ENCODE measurements around the gene PHF5A.

Gene PHF5A

DNA sequence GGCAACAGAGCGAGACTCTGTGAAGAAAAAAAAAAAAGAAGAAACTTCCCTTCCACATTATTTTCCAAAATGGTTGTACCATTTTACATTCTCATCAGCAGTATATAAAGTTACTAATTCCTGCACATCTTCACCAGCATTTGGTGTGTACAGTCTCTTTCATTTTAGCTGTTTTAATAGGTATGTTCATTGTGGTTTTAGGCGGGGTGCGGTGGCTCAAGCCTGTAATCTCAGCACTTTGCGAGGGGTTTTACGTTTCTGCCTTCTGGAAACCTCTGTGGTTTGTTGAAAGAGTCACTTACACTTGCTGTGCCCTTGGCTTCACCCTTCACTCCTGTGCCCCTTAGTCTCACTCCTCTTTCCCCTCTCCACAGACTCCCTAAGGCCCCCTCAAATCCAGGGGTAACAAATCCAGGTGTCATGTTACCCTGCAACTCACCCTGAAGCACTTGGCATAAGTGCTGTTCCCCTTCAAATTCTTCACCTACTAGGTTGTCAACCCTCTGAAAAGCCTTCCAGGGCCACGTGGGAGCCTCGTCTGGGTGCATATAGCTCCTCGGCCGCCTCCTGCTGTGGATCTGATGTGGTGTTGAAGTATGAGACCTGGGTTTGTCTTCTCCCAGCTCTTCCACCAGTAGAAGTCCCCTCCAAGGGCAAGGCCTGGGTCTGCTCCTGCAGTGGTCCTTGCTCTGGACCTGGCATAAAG is 42.7 kb downstream of the PHF5A start:
- H3K4me3 ChIP-seq (ENCODE audit: low read length), result no peak overlapping the region
- DNase-seq (ENCODE audit: low read depth), result no peak
- TF ChIP-seq, protein P1, sequence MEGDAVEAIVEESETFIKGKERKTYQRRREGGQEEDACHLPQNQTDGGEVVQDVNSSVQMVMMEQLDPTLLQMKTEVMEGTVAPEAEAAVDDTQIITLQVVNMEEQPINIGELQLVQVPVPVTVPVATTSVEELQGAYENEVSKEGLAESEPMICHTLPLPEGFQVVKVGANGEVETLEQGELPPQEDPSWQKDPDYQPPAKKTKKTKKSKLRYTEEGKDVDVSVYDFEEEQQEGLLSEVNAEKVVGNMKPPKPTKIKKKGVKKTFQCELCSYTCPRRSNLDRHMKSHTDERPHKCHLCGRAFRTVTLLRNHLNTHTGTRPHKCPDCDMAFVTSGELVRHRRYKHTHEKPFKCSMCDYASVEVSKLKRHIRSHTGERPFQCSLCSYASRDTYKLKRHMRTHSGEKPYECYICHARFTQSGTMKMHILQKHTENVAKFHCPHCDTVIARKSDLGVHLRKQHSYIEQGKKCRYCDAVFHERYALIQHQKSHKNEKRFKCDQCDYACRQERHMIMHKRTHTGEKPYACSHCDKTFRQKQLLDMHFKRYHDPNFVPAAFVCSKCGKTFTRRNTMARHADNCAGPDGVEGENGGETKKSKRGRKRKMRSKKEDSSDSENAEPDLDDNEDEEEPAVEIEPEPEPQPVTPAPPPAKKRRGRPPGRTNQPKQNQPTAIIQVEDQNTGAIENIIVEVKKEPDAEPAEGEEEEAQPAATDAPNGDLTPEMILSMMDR (conservative IDR thresholded peaks at IDR 0.05; ENCODE audit: low read depth, low read length), result no peak

DNA sequence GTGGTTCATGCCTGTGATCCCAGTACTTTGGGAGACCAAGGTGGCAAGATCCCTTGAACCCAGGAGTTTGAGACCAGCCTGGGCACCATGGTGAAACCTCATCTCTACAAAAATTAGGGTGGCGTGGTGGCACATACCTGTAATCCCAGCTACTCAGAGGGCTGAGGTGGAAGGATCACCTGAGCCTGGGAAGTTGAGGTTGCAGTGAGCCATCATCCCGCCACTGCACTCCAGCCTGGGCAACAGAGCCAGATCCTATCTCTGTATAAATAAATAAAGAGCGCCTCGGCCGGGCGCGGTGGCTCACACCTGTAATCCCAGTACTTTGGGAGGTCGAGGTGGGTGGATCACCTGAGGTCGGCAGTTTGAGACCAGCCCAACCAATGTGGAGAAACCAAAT is 49.8 kb downstream of the PHF5A start:
- H3K4me3 ChIP-seq (ENCODE audit: low read length), result no peak overlapping the region
- no peak for DNase-seq (ENCODE audit: low read depth)
- TF ChIP-seq, protein P1 (conservative IDR thresholded peaks at IDR 0.05; ENCODE audit: low read depth, low read length), result no peak

DNA sequence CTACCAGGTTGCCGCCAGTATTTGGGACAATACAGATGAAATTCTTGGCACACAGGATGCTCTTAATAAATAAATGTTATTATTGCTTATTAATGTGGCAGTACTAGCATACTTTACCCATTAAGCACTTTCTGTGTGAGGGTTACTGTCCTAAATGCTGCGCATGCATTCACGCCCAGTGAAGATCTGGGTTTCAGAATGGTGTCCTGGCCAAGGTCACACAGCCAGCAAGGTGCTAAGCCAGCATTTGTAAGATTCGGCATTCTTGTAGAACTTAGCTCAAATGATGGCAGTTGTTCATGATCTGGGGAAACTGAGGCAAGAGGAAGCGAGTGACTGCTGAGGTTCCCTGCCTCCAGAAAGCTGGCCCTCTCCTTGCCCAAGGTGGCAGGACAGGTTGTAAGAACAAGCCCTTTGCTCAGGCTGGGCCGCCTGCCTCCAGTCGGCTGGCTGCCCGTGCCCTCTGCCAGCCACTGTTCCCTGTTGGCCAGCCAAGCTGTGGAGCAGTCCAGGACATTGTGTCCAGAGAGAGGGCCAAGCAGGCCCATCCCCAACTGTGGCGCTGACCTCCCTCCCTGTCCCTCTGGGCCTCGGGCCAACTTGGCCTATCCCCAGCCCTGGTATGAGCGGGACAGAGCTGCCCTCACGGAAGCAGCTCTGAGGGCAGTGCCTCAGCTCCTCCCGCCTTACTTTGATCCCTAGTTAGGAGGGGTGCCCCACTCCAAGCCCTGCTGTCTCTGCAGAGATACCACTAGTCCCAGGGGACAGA is 50.7 kb downstream of the PHF5A start:
- H3K4me3 ChIP-seq (ENCODE audit: low read length), result no peak overlapping the region
- DNase-seq (ENCODE audit: low read depth), result no peak
- TF ChIP-seq, protein P1 (conservative IDR thresholded peaks at IDR 0.05; ENCODE audit: low read depth, low read length), result no peak

DNA sequence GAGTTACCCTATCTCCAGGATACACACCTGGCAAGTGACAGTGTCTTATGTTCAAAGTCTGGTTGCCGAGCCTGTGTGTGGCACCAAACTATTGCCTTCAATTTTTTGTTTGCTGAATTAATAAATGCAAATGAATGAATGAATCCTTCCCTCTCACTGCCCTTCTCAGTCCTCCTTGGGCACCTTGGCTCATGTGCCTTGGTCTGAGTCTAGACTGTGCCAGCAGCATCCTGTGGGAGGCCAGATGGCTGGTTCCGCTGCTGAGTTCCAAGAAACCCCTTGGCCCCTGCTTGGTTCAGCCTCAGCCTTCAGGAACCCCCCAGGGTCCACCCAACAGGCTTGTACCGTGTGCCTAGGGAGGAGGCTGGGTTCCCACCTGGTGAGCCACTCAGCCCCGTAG is 52.9 kb downstream of the PHF5A start:
- TF ChIP-seq, protein P1 (conservative IDR thresholded peaks at IDR 0.05; ENCODE audit: low read depth, low read length), result no peak
- DNase-seq (ENCODE audit: low read depth), result no peak
- no peak overlapping the region for H3K4me3 ChIP-seq (ENCODE audit: low read length)

DNA sequence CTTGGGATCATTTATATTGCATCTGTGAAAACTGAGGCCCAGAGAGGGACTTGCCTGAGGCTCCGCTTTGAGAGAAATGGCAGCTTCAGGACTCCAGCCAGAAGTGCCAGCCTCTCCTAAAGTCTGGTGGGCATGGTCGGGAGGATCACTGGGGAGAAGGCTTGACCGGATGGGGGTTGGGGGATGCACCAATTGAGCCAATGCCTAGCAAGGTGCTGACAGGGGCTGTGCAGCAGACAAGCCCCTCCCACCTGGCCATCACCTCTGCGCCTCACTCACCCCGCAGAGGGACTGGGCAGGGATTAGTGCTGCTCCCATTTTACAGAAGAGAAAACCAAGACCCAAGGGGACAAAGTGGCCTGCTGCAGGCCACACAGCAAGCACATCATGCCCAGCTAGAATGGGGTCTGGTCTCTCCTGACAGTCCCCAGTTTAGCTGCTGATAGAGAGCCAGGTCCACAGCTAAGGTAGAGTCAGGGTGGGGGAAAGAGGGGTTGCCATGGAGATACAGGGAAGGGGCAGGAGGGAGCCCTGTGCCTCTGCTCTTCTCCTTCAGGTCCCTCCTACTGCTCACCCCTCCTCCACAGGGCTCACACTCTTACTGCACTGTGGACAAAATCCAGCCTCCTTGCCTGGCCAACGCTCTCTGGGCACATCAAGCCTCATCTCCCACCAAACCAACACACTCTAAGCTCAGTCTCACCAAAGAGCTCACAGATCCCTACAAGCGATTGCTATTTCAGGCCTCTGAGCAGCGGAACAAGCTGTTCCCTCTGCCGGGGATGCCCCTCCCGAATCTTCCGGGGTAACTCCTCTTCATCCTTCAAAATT is 57.3 kb downstream of the PHF5A start:
- no peak for DNase-seq (ENCODE audit: low read depth)
- no peak overlapping the region for H3K4me3 ChIP-seq (ENCODE audit: low read length)
- TF ChIP-seq, protein P1 (conservative IDR thresholded peaks at IDR 0.05; ENCODE audit: low read depth, low read length), result no peak

DNA sequence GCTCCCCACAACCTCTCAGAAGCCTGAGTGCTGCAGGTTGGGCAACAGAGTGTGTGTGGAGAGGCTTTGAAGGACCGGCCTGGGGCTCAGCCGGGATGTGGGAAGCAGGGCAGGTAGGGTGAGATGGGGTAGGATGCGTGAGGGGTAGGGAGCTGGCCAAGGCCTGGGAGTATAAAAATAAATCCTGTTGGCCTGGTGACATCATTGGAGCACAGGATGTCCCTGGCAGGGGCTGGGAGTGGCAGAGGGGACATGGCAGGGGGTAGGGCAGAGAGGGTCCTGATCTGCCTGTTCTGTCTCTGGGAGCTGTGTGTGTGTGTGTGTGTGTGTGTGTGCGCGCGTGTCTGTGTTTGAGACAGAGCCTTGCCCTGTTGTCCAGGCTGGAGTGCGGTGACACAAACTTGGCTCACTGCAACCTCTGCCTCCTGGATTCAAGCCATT is 58.2 kb downstream of the PHF5A start:
- TF ChIP-seq, protein P1 (conservative IDR thresholded peaks at IDR 0.05; ENCODE audit: low read depth, low read length), result no peak
- DNase-seq (ENCODE audit: low read depth), result no peak

More for the DNA sequence above, 58.2 kb downstream of the PHF5A start:
- H3K4me3 ChIP-seq (ENCODE audit: low read length), result no peak overlapping the region
